K562 (cell line): Measurements from ENCODE around the gene SNAP23. TPM values are rescaled to one million over a fixed set of nuclear protein-coding genes. Genes with fewer than 3 reads are reported as not detected.

ENCODE experiments used
- ARNT ChIP-seq, 2 experiments: fragments of 450-650 bp; IDR thresholded peaks; 2 replicates each; pipeline ENCODE4 v1.6.1; 2016; ENCODE audit warnings: mild to moderate bottlenecking in 1 of 2
- CCAR2 ChIP-seq: fragments of 200-400 bp; formaldehyde crosslinking; IDR thresholded peaks from 2 replicates; pipeline ENCODE4 v1.6.1; 2017; ENCODE audit warnings: mild to moderate bottlenecking, low read depth, low read length
- HDGF ChIP-seq: fragments of 450-650 bp; IDR thresholded peaks from 2 replicates; pipeline ENCODE4 v1.6.1; 2016
- KLF6 ChIP-seq: fragments of 250-450 bp; sonication (Bioruptor Pico); IDR thresholded peaks from 2 replicates; pipeline ENCODE4 v1.4.0; 2020; ENCODE audit warnings: mild to moderate bottlenecking, moderate library complexity, borderline replicate concordance
- NCOA1 ChIP-seq: fragments of 450-650 bp; IDR thresholded peaks from 2 replicates; pipeline ENCODE4 v1.6.1; 2016; ENCODE audit warnings: low read depth
- NFRKB ChIP-seq: fragments of 450-650 bp; IDR thresholded peaks from 2 replicates; pipeline ENCODE4 v1.6.1; 2016; ENCODE audit warnings: low read depth
- NR2F6 ChIP-seq: fragments of 450-650 bp; formaldehyde crosslinking; IDR thresholded peaks from 2 replicates; pipeline ENCODE4 v1.4.0; 2020; ENCODE audit warnings: mild to moderate bottlenecking
- POLR3G ChIP-seq: IDR thresholded peaks from 2 replicates; pipeline ENCODE4 v1.6.1; 2011; ENCODE audit not compliant: insufficient read length, insufficient replicate concordance; ENCODE audit errors: extremely low read depth
- PPARD ChIP-seq: fragments of 250-450 bp; sonication (Bioruptor Pico); IDR thresholded peaks from 2 replicates; pipeline ENCODE4 v1.8.0; 2022; ENCODE audit warnings: inconsistent platforms, mild to moderate bottlenecking, moderate library complexity
- ZNF124 ChIP-seq: sonication (generic); formaldehyde crosslinking; IDR thresholded peaks from 2 replicates; pipeline ENCODE4 v1.8.1; 2022; ENCODE audit warnings: missing genetic modification reagents
- ZNF75A ChIP-seq: fragments of 450-650 bp; formaldehyde crosslinking; IDR thresholded peaks from 2 replicates; pipeline ENCODE4 v1.4.0; 2020; ENCODE audit warnings: mild to moderate bottlenecking
- polyA plus RNA-seq, 8 experiments: library from polyadenylated mRNA; depleted of rRNA in 4 of 8; stranded (reverse) in 5 of 8; unstranded in 3 of 8; fragments of >200 nt; fragmentation: Nextera tagmentation in 2 of 8; fragmentation: Illumina TruSeq in 1 of 8; extraction: Ambion mirVana in 2 of 8; extraction: Trizol in 1 of 8; gene quantifications; 2 replicates each; pipeline versions ENCODE4 v1.2.1 to v1.2.3, GENCODE V29; 2011 to 2014; ENCODE audit warnings: inconsistent platforms in 1 of 8, missing spikeins in 1 of 8
- total RNA-seq, 7 experiments: library from RNA; depleted of rRNA in 6 of 7; stranded (reverse); fragments of >200 nt in 6 of 7; fragmentation: Illumina TruSeq in 2 of 7; extraction: Trizol in 2 of 7; gene quantifications; 2 replicates each; pipeline versions ENCODE4 v1.2.1 to v1.2.3, GENCODE V29; 2011 to 2021; ENCODE audit warnings: low replicate concordance in 1 of 7
- TF ChIP-seq, protein P1 (sequence below): sonication (generic); formaldehyde crosslinking; IDR thresholded peaks from 2 replicates; pipeline ENCODE4 v1.8.1; 2023; ENCODE audit warnings: mild to moderate bottlenecking, missing genetic modification reagents
- TF ChIP-seq, protein P2 (sequence below): sonication (generic); formaldehyde crosslinking; IDR thresholded peaks from 2 replicates; pipeline ENCODE4 v1.8.0; 2022; ENCODE audit warnings: missing genetic modification reagents, mild to moderate bottlenecking, borderline replicate concordance
- TF ChIP-seq, protein P3 (sequence below), 2 experiments: fragments of 150-350 bp in 1 of 2; IDR thresholded peaks; 2 replicates each; pipeline ENCODE4 v1.6.1; 2012 to 2016; ENCODE audit warnings: low read depth in 2 of 2, low read length in 2 of 2, mild to moderate bottlenecking in 1 of 2, moderate library complexity in 1 of 2
- TF ChIP-seq, protein P4 (sequence below): fragments of 200-800 bp; sonication (Bioruptor generic); IDR thresholded peaks from 2 replicates; pipeline ENCODE4 v1.6.1; 2016; ENCODE audit warnings: missing genetic modification characterization, missing compliant biosample characterization

Gene SNAP23
- total and polyA plus RNA-seq, 9 of the 15 experiments (the other 6 are each of a cell fraction or from before 2014, with no cell fraction given): 78.9 to 168 (median 117) TPM

DNA sequence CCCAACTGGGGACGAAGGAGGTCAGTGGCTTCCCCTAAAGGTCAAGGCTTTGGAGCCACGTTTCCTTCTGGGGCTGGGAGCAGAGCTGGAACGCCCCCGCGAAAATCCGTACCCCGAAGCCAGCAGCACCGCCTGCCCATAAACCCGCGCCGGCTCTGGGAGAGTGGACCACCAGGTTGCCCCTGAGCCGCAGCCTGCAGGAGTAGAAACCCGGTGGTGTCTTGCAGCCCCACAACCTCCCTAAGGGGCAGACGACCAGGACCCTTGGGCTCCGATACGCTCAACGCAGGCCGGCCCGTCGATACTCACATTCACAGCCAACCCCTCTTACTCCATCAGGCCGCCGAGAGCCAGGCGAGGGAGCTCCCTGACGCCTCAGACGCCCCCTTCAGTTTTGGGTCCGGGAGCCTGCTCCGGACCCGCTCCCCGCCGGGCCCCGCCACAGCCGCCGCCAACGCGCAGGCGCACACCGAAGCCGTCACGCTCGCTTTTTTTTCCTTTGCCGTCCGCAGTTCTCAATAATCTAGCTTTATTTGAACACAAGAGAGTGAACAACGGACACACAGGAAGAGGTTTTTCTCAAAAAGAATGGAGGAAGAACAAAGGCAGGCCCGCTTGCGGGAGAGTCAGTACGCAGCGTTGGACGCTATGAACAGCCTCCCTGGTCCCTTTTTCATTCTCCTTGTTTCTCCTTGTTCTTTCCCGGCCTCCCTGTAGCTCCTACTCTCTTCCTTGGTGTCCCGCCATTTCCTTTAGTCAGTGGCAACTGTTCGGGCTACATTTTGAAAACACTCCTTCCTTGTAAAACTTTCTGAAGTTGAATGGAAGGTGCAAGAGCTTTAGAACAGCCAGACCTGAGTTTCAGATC is 4.5 kb upstream of the SNAP23 start, which contains the start of gene ZNF106 (continued):
- no peak for TF ChIP-seq PPARD (CRISPR knock-in tag)
- peak; percentile 99 for TF ChIP-seq NFRKB
- no peak for TF ChIP-seq NR2F6 (CRISPR knock-in tag)
- TF ChIP-seq, protein P1, sequence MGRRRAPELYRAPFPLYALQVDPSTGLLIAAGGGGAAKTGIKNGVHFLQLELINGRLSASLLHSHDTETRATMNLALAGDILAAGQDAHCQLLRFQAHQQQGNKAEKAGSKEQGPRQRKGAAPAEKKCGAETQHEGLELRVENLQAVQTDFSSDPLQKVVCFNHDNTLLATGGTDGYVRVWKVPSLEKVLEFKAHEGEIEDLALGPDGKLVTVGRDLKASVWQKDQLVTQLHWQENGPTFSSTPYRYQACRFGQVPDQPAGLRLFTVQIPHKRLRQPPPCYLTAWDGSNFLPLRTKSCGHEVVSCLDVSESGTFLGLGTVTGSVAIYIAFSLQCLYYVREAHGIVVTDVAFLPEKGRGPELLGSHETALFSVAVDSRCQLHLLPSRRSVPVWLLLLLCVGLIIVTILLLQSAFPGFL: 0 out of 2 replicates have a peak, but pooled peaks have one; percentile 69
- TF ChIP-seq, protein P2, sequence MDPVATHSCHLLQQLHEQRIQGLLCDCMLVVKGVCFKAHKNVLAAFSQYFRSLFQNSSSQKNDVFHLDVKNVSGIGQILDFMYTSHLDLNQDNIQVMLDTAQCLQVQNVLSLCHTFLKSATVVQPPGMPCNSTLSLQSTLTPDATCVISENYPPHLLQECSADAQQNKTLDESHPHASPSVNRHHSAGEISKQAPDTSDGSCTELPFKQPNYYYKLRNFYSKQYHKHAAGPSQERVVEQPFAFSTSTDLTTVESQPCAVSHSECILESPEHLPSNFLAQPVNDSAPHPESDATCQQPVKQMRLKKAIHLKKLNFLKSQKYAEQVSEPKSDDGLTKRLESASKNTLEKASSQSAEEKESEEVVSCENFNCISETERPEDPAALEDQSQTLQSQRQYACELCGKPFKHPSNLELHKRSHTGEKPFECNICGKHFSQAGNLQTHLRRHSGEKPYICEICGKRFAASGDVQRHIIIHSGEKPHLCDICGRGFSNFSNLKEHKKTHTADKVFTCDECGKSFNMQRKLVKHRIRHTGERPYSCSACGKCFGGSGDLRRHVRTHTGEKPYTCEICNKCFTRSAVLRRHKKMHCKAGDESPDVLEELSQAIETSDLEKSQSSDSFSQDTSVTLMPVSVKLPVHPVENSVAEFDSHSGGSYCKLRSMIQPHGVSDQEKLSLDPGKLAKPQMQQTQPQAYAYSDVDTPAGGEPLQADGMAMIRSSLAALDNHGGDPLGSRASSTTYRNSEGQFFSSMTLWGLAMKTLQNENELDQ (CRISPR knock-in tag): no peak
- no peak for TF ChIP-seq CCAR2
- TF ChIP-seq NCOA1: no peak
- TF ChIP-seq KLF6 (CRISPR knock-in tag): no peak
- peak in 1 of 2 experiments; percentile 69; a peak in 1 of 4 replicates for TF ChIP-seq ARNT (IDR thresholded peaks at IDR 0.05)
- no peak for TF ChIP-seq HDGF
- TF ChIP-seq POLR3G: no peak
- no peak for TF ChIP-seq ZNF75A
- TF ChIP-seq, protein P3, sequence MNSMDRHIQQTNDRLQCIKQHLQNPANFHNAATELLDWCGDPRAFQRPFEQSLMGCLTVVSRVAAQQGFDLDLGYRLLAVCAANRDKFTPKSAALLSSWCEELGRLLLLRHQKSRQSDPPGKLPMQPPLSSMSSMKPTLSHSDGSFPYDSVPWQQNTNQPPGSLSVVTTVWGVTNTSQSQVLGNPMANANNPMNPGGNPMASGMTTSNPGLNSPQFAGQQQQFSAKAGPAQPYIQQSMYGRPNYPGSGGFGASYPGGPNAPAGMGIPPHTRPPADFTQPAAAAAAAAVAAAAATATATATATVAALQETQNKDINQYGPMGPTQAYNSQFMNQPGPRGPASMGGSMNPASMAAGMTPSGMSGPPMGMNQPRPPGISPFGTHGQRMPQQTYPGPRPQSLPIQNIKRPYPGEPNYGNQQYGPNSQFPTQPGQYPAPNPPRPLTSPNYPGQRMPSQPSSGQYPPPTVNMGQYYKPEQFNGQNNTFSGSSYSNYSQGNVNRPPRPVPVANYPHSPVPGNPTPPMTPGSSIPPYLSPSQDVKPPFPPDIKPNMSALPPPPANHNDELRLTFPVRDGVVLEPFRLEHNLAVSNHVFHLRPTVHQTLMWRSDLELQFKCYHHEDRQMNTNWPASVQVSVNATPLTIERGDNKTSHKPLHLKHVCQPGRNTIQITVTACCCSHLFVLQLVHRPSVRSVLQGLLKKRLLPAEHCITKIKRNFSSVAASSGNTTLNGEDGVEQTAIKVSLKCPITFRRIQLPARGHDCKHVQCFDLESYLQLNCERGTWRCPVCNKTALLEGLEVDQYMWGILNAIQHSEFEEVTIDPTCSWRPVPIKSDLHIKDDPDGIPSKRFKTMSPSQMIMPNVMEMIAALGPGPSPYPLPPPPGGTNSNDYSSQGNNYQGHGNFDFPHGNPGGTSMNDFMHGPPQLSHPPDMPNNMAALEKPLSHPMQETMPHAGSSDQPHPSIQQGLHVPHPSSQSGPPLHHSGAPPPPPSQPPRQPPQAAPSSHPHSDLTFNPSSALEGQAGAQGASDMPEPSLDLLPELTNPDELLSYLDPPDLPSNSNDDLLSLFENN (IDR thresholded peaks at IDR 0.05; ENCODE audit: low read depth in 2 of 2, low read length in 2 of 2): peak in 1 of 2 experiments; percentile 15; a peak in 1 of 4 replicates
- TF ChIP-seq, protein P4, sequence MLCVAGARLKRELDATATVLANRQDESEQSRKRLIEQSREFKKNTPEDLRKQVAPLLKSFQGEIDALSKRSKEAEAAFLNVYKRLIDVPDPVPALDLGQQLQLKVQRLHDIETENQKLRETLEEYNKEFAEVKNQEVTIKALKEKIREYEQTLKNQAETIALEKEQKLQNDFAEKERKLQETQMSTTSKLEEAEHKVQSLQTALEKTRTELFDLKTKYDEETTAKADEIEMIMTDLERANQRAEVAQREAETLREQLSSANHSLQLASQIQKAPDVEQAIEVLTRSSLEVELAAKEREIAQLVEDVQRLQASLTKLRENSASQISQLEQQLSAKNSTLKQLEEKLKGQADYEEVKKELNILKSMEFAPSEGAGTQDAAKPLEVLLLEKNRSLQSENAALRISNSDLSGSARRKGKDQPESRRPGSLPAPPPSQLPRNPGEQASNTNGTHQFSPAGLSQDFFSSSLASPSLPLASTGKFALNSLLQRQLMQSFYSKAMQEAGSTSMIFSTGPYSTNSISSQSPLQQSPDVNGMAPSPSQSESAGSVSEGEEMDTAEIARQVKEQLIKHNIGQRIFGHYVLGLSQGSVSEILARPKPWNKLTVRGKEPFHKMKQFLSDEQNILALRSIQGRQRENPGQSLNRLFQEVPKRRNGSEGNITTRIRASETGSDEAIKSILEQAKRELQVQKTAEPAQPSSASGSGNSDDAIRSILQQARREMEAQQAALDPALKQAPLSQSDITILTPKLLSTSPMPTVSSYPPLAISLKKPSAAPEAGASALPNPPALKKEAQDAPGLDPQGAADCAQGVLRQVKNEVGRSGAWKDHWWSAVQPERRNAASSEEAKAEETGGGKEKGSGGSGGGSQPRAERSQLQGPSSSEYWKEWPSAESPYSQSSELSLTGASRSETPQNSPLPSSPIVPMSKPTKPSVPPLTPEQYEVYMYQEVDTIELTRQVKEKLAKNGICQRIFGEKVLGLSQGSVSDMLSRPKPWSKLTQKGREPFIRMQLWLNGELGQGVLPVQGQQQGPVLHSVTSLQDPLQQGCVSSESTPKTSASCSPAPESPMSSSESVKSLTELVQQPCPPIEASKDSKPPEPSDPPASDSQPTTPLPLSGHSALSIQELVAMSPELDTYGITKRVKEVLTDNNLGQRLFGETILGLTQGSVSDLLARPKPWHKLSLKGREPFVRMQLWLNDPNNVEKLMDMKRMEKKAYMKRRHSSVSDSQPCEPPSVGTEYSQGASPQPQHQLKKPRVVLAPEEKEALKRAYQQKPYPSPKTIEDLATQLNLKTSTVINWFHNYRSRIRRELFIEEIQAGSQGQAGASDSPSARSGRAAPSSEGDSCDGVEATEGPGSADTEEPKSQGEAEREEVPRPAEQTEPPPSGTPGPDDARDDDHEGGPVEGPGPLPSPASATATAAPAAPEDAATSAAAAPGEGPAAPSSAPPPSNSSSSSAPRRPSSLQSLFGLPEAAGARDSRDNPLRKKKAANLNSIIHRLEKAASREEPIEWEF (CRISPR knock-in tag): no peak
- no peak for TF ChIP-seq ZNF124 (CRISPR knock-in tag)
